Measurements from ENCODE around the gene ERN1. TPM values are rescaled to one million over a fixed set of nuclear protein-coding genes. Genes with fewer than 3 reads are reported as not detected.

Gene ERN1
- total RNA-seq, 1 experiment from 2014 or later = 6.5 TPM

DNA sequence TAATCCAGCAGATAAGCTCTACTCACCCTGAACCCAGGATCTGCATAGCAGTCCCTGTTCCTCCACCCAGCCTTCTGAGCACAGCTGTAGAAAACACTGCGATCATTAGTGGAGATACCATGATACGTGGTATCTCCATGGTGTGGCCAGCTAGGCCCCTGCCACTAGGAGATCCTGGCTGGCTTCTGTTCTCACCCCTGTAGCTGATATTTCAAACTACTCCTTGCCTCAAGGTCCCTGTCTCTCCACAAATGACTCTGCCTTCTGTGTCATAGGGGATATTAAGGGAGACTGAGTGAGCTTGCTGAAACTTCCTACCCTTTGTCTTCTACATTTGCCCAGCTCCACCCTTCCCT lies 44.3 kb downstream of the ERN1 start:
- ATAC-seq (no peak), DNase-seq (ENCODE audit: low spot score) (no peak)
- TF ChIP-seq, protein P1, sequence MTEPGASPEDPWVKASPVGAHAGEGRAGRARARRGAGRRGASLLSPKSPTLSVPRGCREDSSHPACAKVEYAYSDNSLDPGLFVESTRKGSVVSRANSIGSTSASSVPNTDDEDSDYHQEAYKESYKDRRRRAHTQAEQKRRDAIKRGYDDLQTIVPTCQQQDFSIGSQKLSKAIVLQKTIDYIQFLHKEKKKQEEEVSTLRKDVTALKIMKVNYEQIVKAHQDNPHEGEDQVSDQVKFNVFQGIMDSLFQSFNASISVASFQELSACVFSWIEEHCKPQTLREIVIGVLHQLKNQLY (CRISPR knock-in tag; IDR thresholded peaks at IDR 0.05) = no peak
- no peak for TF ChIP-seq ZNF219 (CRISPR knock-in tag; IDR thresholded peaks at IDR 0.05; ENCODE audit: borderline replicate concordance)
- TF ChIP-seq, protein P2, sequence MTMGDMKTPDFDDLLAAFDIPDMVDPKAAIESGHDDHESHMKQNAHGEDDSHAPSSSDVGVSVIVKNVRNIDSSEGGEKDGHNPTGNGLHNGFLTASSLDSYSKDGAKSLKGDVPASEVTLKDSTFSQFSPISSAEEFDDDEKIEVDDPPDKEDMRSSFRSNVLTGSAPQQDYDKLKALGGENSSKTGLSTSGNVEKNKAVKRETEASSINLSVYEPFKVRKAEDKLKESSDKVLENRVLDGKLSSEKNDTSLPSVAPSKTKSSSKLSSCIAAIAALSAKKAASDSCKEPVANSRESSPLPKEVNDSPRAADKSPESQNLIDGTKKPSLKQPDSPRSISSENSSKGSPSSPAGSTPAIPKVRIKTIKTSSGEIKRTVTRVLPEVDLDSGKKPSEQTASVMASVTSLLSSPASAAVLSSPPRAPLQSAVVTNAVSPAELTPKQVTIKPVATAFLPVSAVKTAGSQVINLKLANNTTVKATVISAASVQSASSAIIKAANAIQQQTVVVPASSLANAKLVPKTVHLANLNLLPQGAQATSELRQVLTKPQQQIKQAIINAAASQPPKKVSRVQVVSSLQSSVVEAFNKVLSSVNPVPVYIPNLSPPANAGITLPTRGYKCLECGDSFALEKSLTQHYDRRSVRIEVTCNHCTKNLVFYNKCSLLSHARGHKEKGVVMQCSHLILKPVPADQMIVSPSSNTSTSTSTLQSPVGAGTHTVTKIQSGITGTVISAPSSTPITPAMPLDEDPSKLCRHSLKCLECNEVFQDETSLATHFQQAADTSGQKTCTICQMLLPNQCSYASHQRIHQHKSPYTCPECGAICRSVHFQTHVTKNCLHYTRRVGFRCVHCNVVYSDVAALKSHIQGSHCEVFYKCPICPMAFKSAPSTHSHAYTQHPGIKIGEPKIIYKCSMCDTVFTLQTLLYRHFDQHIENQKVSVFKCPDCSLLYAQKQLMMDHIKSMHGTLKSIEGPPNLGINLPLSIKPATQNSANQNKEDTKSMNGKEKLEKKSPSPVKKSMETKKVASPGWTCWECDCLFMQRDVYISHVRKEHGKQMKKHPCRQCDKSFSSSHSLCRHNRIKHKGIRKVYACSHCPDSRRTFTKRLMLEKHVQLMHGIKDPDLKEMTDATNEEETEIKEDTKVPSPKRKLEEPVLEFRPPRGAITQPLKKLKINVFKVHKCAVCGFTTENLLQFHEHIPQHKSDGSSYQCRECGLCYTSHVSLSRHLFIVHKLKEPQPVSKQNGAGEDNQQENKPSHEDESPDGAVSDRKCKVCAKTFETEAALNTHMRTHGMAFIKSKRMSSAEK (CRISPR knock-in tag; IDR thresholded peaks at IDR 0.05; ENCODE audit: borderline replicate concordance) = no peak
- no peak for TF ChIP-seq RORB (CRISPR knock-in tag; IDR thresholded peaks at IDR 0.05)
- no peak for TF ChIP-seq MYBL2 (CRISPR knock-in tag; IDR thresholded peaks at IDR 0.05)
- no peak for TF ChIP-seq ZNF671 (CRISPR knock-in tag; IDR thresholded peaks at IDR 0.05)
- no peak for TF ChIP-seq CREB1 (CRISPR knock-in tag; IDR thresholded peaks at IDR 0.05)
- H3K27me3 Mint-ChIP-seq (ENCODE audit: low read depth) = no peaks in the 10 kb centered on the region
- no peaks in the 10 kb centered on the region for H3K9me3 Mint-ChIP-seq
- no peak overlapping the region for H3K4me3 Mint-ChIP-seq
- ChIA-PET POLR2A (no interaction called here), CTCF (interaction anchor here (0.7 to 1.3 kb wide), 4 partner anchors 10 to 60 kb away, joined by 3 to 7 read pairs (median 4); no protein-coding TSS in a partner anchor)
- no peak overlapping the region for H3K27ac Mint-ChIP-seq
- H3K36me3 Mint-ChIP-seq = no peaks in the 10 kb centered on the region
- H3K4me1 Mint-ChIP-seq = peaks cover 12% of the 10 kb centered on the region

GRCh38 chr17:64084940-64085649 lies 44.8 kb downstream of the ERN1 start:
- POLR2A ChIA-PET = no interaction called here
- Mint-ChIP-seq H3K4me1 (peaks cover 12% of the 10 kb centered on the region), H3K4me3 (no peak overlapping the region), H3K27me3 (ENCODE audit: low read depth) (no peaks in the 10 kb centered on the region), H3K36me3 (no peaks in the 10 kb centered on the region), H3K9me3 (no peaks in the 10 kb centered on the region), H3K27ac (no peak overlapping the region)
- DNase-seq (ENCODE audit: low spot score) = no peak
- TF ChIP-seq MXD4 (CRISPR knock-in tag; IDR thresholded peaks at IDR 0.05; ENCODE audit: borderline replicate concordance) (no peak), ARID4B (CRISPR knock-in tag; IDR thresholded peaks at IDR 0.05; ENCODE audit: borderline replicate concordance) (no peak), FOXP1 (CRISPR knock-in tag; IDR thresholded peaks at IDR 0.05; ENCODE audit: borderline replicate concordance) (no peak), ZNF263 (CRISPR knock-in tag; IDR thresholded peaks at IDR 0.05; ENCODE audit: low read depth) (no peak), JUN (CRISPR knock-in tag; IDR thresholded peaks at IDR 0.05) (no peak)
- peak; percentile 58 for ATAC-seq
- CTCF ChIA-PET = interaction anchor here (1.0 to 1.3 kb wide), 3 partner anchors 9 to 56 kb away, joined by 4 to 7 read pairs (median 5); no protein-coding TSS in a partner anchor

All from WTC11 (cell line).